IPS-18a (cell line): ENCODE results near the gene OSCAR.
A peak's percentile ranks its signal among the peaks of the same experiment; 100 is the strongest.

Experiments used
- H3K27ac ChIP-seq: one replicate; pipeline ENCODE4 v1.5.1; 2013; ENCODE audit warnings: low read length
- H3K27me3 ChIP-seq: one replicate; pipeline ENCODE4 v1.6.1; 2013; ENCODE audit warnings: mild to moderate bottlenecking, low read length; ENCODE audit not compliant: control insufficient read depth, insufficient read depth
- H3K36me3 ChIP-seq: one replicate; pipeline ENCODE4 v1.6.1; 2013; ENCODE audit warnings: low read depth, low read length; ENCODE audit not compliant: control insufficient read depth
- H3K4me1 ChIP-seq: one replicate; pipeline ENCODE4 v1.6.1; 2013; ENCODE audit warnings: low read depth, low read length; ENCODE audit not compliant: control insufficient read depth
- H3K4me3 ChIP-seq: one replicate; pipeline ENCODE4 v1.5.1; 2013; ENCODE audit warnings: low read length
- H3K9ac ChIP-seq: one replicate; pipeline ENCODE4 v1.6.1; 2013; ENCODE audit warnings: mild to moderate bottlenecking, low read length, moderate library complexity
- H3K9me3 ChIP-seq: one replicate; pipeline ENCODE4 v1.6.1; 2013; ENCODE audit warnings: low read depth, low read length; ENCODE audit not compliant: control insufficient read depth

OSCAR gene

GRCh38 chr19:54100561-54100960 is at the start of gene OSCAR:
Gene OSCAR (minus strand): TSS chr19:54100803. CDS start chr19:54100792, 11 bp downstream.
- no peak within 1 kb of the TSS for H3K4me3 ChIP-seq
- H3K27ac ChIP-seq = no peak within 1 kb of the TSS
- peaks cover 2% of the 10 kb centered on the region for H3K36me3 ChIP-seq
- H3K4me1 ChIP-seq = peaks cover 8% of the 10 kb centered on the region
- H3K9me3 ChIP-seq = no peaks in the 10 kb centered on the region
- no peak within 1 kb of the TSS for H3K9ac ChIP-seq
- H3K27me3 ChIP-seq = peaks cover 15% of the 10 kb centered on the region

- Histone ChIP-seq H3K4me1 (no peaks in the 10 kb centered on the region), H3K9me3 (no peaks in the 10 kb centered on the region), H3K36me3 (peaks cover 92% of the 10 kb centered on the region), H3K27me3 (no peaks in the 10 kb centered on the region), H3K9ac (no peak overlapping the region), H3K4me3 (no peak overlapping the region), H3K27ac (no peak overlapping the region)
Observed at GRCh38 chr19:54149021-54149812, 48.6 kb upstream of the OSCAR start.

GRCh38 chr19:54148158-54148557 is 47.6 kb upstream of the OSCAR start:
- H3K27me3 ChIP-seq = no peaks in the 10 kb centered on the region
- peaks cover 92% of the 10 kb centered on the region for H3K36me3 ChIP-seq
- H3K27ac ChIP-seq = no peak overlapping the region
- no peaks in the 10 kb centered on the region for H3K4me1 ChIP-seq
- H3K4me3 ChIP-seq = no peak overlapping the region
- no peak overlapping the region for H3K9ac ChIP-seq
- no peaks in the 10 kb centered on the region for H3K9me3 ChIP-seq

- no peak overlapping the region for H3K4me3 ChIP-seq
- no peaks in the 10 kb centered on the region for H3K9me3 ChIP-seq
- no peaks in the 10 kb centered on the region for H3K27me3 ChIP-seq
- no peak overlapping the region for H3K9ac ChIP-seq
- peaks cover 92% of the 10 kb centered on the region for H3K36me3 ChIP-seq
- H3K4me1 ChIP-seq = no peaks in the 10 kb centered on the region
- H3K27ac ChIP-seq = no peak overlapping the region
Observed at GRCh38 chr19:54147676-54148075, 47.1 kb upstream of the OSCAR start.

- Histone ChIP-seq H3K4me1 (no peaks in the 10 kb centered on the region), H3K36me3 (peaks cover 89% of the 10 kb centered on the region), H3K27ac (no peak overlapping the region), H3K4me3 (no peak overlapping the region), H3K27me3 (no peaks in the 10 kb centered on the region), H3K9ac (no peak overlapping the region), H3K9me3 (no peaks in the 10 kb centered on the region)
Observed at GRCh38 chr19:54145541-54146158, 45.0 kb upstream of the OSCAR start.

- Histone ChIP-seq H3K27ac (no peak overlapping the region), H3K27me3 (no peaks in the 10 kb centered on the region), H3K36me3 (peaks cover 60% of the 10 kb centered on the region), H3K4me3 (no peak overlapping the region), H3K9ac (no peak overlapping the region), H3K4me1 (no peaks in the 10 kb centered on the region), H3K9me3 (no peaks in the 10 kb centered on the region)
Observed at GRCh38 chr19:54142166-54142780, 41.7 kb upstream of the OSCAR start.

- Histone ChIP-seq H3K4me1 (no peaks in the 10 kb centered on the region), H3K9ac (no peak overlapping the region), H3K27ac (no peak overlapping the region), H3K4me3 (no peak overlapping the region), H3K36me3 (peaks cover 51% of the 10 kb centered on the region), H3K9me3 (no peaks in the 10 kb centered on the region), H3K27me3 (no peaks in the 10 kb centered on the region)
Observed at GRCh38 chr19:54141356-54141755, 40.8 kb upstream of the OSCAR start.

- H3K4me1 ChIP-seq = peaks cover 6% of the 10 kb centered on the region
- H3K36me3 ChIP-seq = peaks cover 24% of the 10 kb centered on the region
- H3K27me3 ChIP-seq = no peaks in the 10 kb centered on the region
- H3K4me3 ChIP-seq = peak overlapping the region; percentile 68
- no peak overlapping the region for H3K27ac ChIP-seq
- H3K9ac ChIP-seq = peak overlapping the region; percentile 92
- H3K9me3 ChIP-seq = no peaks in the 10 kb centered on the region
Observed at GRCh38 chr19:54138489-54139256, 38.1 kb upstream of the OSCAR start.

GRCh38 chr19:54137699-54138488 is 37.3 kb upstream of the OSCAR start, which contains the start of gene CNOT3:
Gene CNOT3 (plus strand): TSS chr19:54137762. CDS start chr19:54142979, 5,217 bp downstream.
- Histone ChIP-seq H3K9me3 (no peaks in the 10 kb centered on the region), H3K4me3 (peak within 1 kb of the TSS; percentile 80), H3K27ac (peak within 1 kb of the TSS; percentile 56), H3K9ac (peak within 1 kb of the TSS; percentile 92), H3K27me3 (no peaks in the 10 kb centered on the region), H3K4me1 (peaks cover 6% of the 10 kb centered on the region), H3K36me3 (peaks cover 16% of the 10 kb centered on the region)

- Histone ChIP-seq H3K9ac (peak overlapping the region; percentile 92), H3K27ac (no peak overlapping the region), H3K36me3 (peaks cover 8% of the 10 kb centered on the region), H3K4me1 (peaks cover 6% of the 10 kb centered on the region), H3K4me3 (peak overlapping the region; percentile 80), H3K9me3 (no peaks in the 10 kb centered on the region), H3K27me3 (no peaks in the 10 kb centered on the region)
Observed at GRCh38 chr19:54136864-54137698, 36.5 kb upstream of the OSCAR start.
